ENCODE data around the gene OST4.
"Not testable (repeated sequence)": the region's sequence is repeated elsewhere in the genome, so short reads cannot be mapped to it uniquely, and the experiment has no call there.

Gene OST4

GRCh38 chr2:27078267-27079194 lies 7.1 kb upstream of the OST4 start, which contains the start of gene EMILIN1:
Gene EMILIN1, plus strand, starts transcription at chr2:27078615. Its CDS starts 451 bp downstream, at chr2:27079066.
- DNase-seq: no peak

GRCh38 chr2:27077231-27077630 lies 5.8 kb upstream of the OST4 start:
- no peak for DNase-seq

GRCh38 chr2:27076323-27076722 lies 4.9 kb upstream of the OST4 start:
- no peak for DNase-seq

- DNase-seq: not testable (repeated sequence)
Observed at GRCh38 chr2:27075566-27075871, 4.1 kb upstream of the OST4 start.

- no peak for DNase-seq
Observed at GRCh38 chr2:27074738-27075565, 3.5 kb upstream of the OST4 start.

GRCh38 chr2:27073782-27074181 lies 2.3 kb upstream of the OST4 start:
- DNase-seq: no peak

- DNase-seq: no peak
Observed at GRCh38 chr2:27072920-27073319, 1.5 kb upstream of the OST4 start.

GRCh38 chr2:27071990-27072830 lies 756 bp upstream of the OST4 start:
- DNase-seq: no peak

GRCh38 chr2:27070653-27071276 lies 689 bp downstream of the OST4 start:
- no peak for DNase-seq

- no peak for DNase-seq
Observed at GRCh38 chr2:27069961-27070618, 1.4 kb downstream of the OST4 start.

GRCh38 chr2:27069436-27069835 lies 2.0 kb downstream of the OST4 start:
- DNase-seq: no peak

- DNase-seq: no peak
Observed at GRCh38 chr2:27067385-27067784, 4.1 kb downstream of the OST4 start.

GRCh38 chr2:27065128-27065527 lies 6.3 kb downstream of the OST4 start:
- no peak for DNase-seq

GRCh38 chr2:27060323-27060722 lies 11.1 kb downstream of the OST4 start:
- DNase-seq: no peak

- DNase-seq: no peak
Observed at GRCh38 chr2:27059141-27059820, 12.2 kb downstream of the OST4 start.

GRCh38 chr2:27058210-27058609 lies 13.2 kb downstream of the OST4 start:
- DNase-seq: no peak

- DNase-seq: no peak
Observed at GRCh38 chr2:27057184-27057583, 14.3 kb downstream of the OST4 start.

GRCh38 chr2:27054721-27055120 lies 16.7 kb downstream of the OST4 start:
- DNase-seq: no peak

- no peak for DNase-seq
Observed at GRCh38 chr2:27053776-27054175, 17.7 kb downstream of the OST4 start.

- DNase-seq: no peak
Observed at GRCh38 chr2:27053321-27053720, 18.1 kb downstream of the OST4 start.

- DNase-seq: no peak
Observed at GRCh38 chr2:27051902-27052645, 19.4 kb downstream of the OST4 start.

All from DMS153 (cell line).